SK-N-SH treated with all-trans-retinoic acid at 6 μM for 48 hours (cell line): Measurements from ENCODE around the gene C1orf159.
"Not testable (repeated sequence)": the region's sequence is repeated elsewhere in the genome, so short reads cannot be mapped to it uniquely, and the experiment has no call there.

Source experiments
- ATAC-seq: fragments of 200-7000 bp; cut with Tn5 transposase; 3 replicates; pipeline ENCODE4 v1.9.1; 2020; ENCODE audit warnings: mild to moderate bottlenecking, moderate library complexity
- ARNTL ChIP-seq: fragments of 450-650 bp; formaldehyde crosslinking; IDR thresholded peaks from 2 replicates; pipeline ENCODE4 v1.5.0; 2020; ENCODE audit warnings: low read depth, mild to moderate bottlenecking, moderate library complexity, borderline replicate concordance
- BACH2 ChIP-seq: fragments of 250-450 bp; sonication (Bioruptor Pico); IDR thresholded peaks from 2 replicates; pipeline ENCODE4 v1.9.0; 2021; ENCODE audit warnings: mild to moderate bottlenecking, borderline replicate concordance
- CSDC2 ChIP-seq: fragments of 250-450 bp; sonication (Bioruptor Pico); IDR thresholded peaks from 2 replicates; pipeline ENCODE4 v1.5.0; 2020; ENCODE audit warnings: mild to moderate bottlenecking, moderate library complexity
- CSRNP3 ChIP-seq: fragments of 250-450 bp; sonication (Bioruptor Pico); IDR thresholded peaks from 2 replicates; pipeline ENCODE4 v1.5.1; 2021; ENCODE audit warnings: mild to moderate bottlenecking, moderate library complexity
- ESRRG ChIP-seq: fragments of 250-450 bp; sonication (Bioruptor Pico); IDR thresholded peaks from 2 replicates; pipeline ENCODE4 v1.6.1; 2021; ENCODE audit warnings: mild to moderate bottlenecking
- GLIS3 ChIP-seq: fragments of 250-450 bp; sonication (Bioruptor Pico); IDR thresholded peaks from 2 replicates; pipeline ENCODE4 v1.5.0; 2020; ENCODE audit warnings: mild to moderate bottlenecking, moderate library complexity
- ISL1 ChIP-seq: fragments of 250-450 bp; sonication (Bioruptor Pico); IDR thresholded peaks from 2 replicates; pipeline ENCODE4 v2.1.2; 2022; ENCODE audit warnings: mild to moderate bottlenecking, moderate library complexity
- OSR1 ChIP-seq: fragments of 250-450 bp; sonication (Bioruptor Pico); IDR thresholded peaks from 2 replicates; pipeline ENCODE4 v1.8.0; 2022; ENCODE audit warnings: moderate library complexity, mild to moderate bottlenecking, inconsistent platforms
- PATZ1 ChIP-seq: fragments of 250-450 bp; sonication (Bioruptor Pico); IDR thresholded peaks from 2 replicates; pipeline ENCODE4 v1.8.0; 2020; ENCODE audit warnings: mild to moderate bottlenecking, moderate library complexity, borderline replicate concordance
- POU6F1 ChIP-seq: fragments of 250-450 bp; sonication (Bioruptor Pico); IDR thresholded peaks from 2 replicates; pipeline ENCODE4 v1.8.0; 2021; ENCODE audit warnings: low read depth, mild to moderate bottlenecking, moderate library complexity, borderline replicate concordance
- PPARA ChIP-seq: fragments of 250-450 bp; sonication (Bioruptor Pico); IDR thresholded peaks from 2 replicates; pipeline ENCODE4 v1.5.0; 2020; ENCODE audit warnings: mild to moderate bottlenecking, borderline replicate concordance
- RARB ChIP-seq: fragments of 250-450 bp; sonication (Bioruptor Pico); IDR thresholded peaks from 2 replicates; pipeline ENCODE4 v1.8.0; 2021; ENCODE audit warnings: mild to moderate bottlenecking, moderate library complexity
- SNAI2 ChIP-seq: fragments of 250-450 bp; sonication (Bioruptor Pico); IDR thresholded peaks from 2 replicates; pipeline ENCODE4 v1.5.0; 2020; ENCODE audit warnings: mild to moderate bottlenecking, moderate library complexity
- TCF4 ChIP-seq: fragments of 250-450 bp; sonication (Bioruptor Pico); IDR thresholded peaks from 2 replicates; pipeline ENCODE4 v1.8.0; 2021; ENCODE audit warnings: mild to moderate bottlenecking, moderate library complexity, borderline replicate concordance
- TOX ChIP-seq: fragments of 250-450 bp; sonication (Bioruptor Pico); IDR thresholded peaks from 2 replicates; pipeline ENCODE4 v1.8.0; 2021; ENCODE audit warnings: mild to moderate bottlenecking, moderate library complexity, borderline replicate concordance
- ZC3H10 ChIP-seq: fragments of 250-450 bp; sonication (Bioruptor Pico); IDR thresholded peaks from 2 replicates; pipeline ENCODE4 v1.5.1; 2021; ENCODE audit warnings: mild to moderate bottlenecking, moderate library complexity
- ZFP3 ChIP-seq: fragments of 250-450 bp; sonication (Bioruptor Pico); IDR thresholded peaks from 2 replicates; pipeline ENCODE4 v1.5.0; 2020; ENCODE audit warnings: mild to moderate bottlenecking, moderate library complexity
- ZFP30 ChIP-seq: fragments of 450-650 bp; formaldehyde crosslinking; IDR thresholded peaks from 2 replicates; pipeline ENCODE4 v1.5.0; 2022; ENCODE audit warnings: mild to moderate bottlenecking, moderate library complexity
- ZNF565 ChIP-seq: fragments of 450-650 bp; formaldehyde crosslinking; conservative IDR thresholded peaks from 2 replicates; pipeline ENCODE4 v1.5.0; 2020; ENCODE audit warnings: low read depth, mild to moderate bottlenecking, moderate library complexity
- ZNF70 ChIP-seq: fragments of 450-650 bp; formaldehyde crosslinking; IDR thresholded peaks from 2 replicates; pipeline ENCODE4 v1.5.0; 2020; ENCODE audit warnings: mild to moderate bottlenecking, moderate library complexity
- ZNF8 ChIP-seq: fragments of 450-650 bp; formaldehyde crosslinking; IDR thresholded peaks from 2 replicates; pipeline ENCODE4 v1.5.0; 2020; ENCODE audit warnings: mild to moderate bottlenecking, moderate library complexity
- TF ChIP-seq, protein P1 (sequence below): fragments of 250-450 bp; sonication (Bioruptor Pico); IDR thresholded peaks from 2 replicates; pipeline ENCODE4 v1.5.0; 2020; ENCODE audit warnings: mild to moderate bottlenecking, moderate library complexity
- TF ChIP-seq, protein P2 (sequence below): fragments of 250-450 bp; sonication (Bioruptor Pico); IDR thresholded peaks from 2 replicates; pipeline ENCODE4 v1.5.1; 2020; ENCODE audit warnings: low read depth, mild to moderate bottlenecking, moderate library complexity

C1orf159 gene

GRCh38 chr1:1144122-1144842, 28.4 kb upstream of the C1orf159 start:
- no peak; the same call in 2 of the 3 replicates for ATAC-seq
- TF ChIP-seq BACH2 (CRISPR knock-in tag): no peak
- TF ChIP-seq ZFP3 (CRISPR knock-in tag): no peak
- TF ChIP-seq ESRRG (CRISPR knock-in tag): no peak
- TF ChIP-seq CSRNP3 (CRISPR knock-in tag): no peak
- TF ChIP-seq ARNTL (CRISPR knock-in tag): no peak
- TF ChIP-seq SNAI2 (CRISPR knock-in tag): no peak
- TF ChIP-seq TOX (CRISPR knock-in tag): no peak
- no peak for TF ChIP-seq ISL1 (CRISPR knock-in tag)
- TF ChIP-seq, protein P1, sequence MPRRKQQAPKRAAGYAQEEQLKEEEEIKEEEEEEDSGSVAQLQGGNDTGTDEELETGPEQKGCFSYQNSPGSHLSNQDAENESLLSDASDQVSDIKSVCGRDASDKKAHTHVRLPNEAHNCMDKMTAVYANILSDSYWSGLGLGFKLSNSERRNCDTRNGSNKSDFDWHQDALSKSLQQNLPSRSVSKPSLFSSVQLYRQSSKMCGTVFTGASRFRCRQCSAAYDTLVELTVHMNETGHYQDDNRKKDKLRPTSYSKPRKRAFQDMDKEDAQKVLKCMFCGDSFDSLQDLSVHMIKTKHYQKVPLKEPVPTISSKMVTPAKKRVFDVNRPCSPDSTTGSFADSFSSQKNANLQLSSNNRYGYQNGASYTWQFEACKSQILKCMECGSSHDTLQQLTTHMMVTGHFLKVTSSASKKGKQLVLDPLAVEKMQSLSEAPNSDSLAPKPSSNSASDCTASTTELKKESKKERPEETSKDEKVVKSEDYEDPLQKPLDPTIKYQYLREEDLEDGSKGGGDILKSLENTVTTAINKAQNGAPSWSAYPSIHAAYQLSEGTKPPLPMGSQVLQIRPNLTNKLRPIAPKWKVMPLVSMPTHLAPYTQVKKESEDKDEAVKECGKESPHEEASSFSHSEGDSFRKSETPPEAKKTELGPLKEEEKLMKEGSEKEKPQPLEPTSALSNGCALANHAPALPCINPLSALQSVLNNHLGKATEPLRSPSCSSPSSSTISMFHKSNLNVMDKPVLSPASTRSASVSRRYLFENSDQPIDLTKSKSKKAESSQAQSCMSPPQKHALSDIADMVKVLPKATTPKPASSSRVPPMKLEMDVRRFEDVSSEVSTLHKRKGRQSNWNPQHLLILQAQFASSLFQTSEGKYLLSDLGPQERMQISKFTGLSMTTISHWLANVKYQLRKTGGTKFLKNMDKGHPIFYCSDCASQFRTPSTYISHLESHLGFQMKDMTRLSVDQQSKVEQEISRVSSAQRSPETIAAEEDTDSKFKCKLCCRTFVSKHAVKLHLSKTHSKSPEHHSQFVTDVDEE: no peak
- no peak for TF ChIP-seq TCF4 (CRISPR knock-in tag)
- TF ChIP-seq ZFP30 (CRISPR knock-in tag): no peak
- TF ChIP-seq CSDC2 (CRISPR knock-in tag): no peak
- no peak for TF ChIP-seq OSR1 (CRISPR knock-in tag)
- no peak for TF ChIP-seq ZC3H10 (CRISPR knock-in tag)
- TF ChIP-seq ZNF565 (CRISPR knock-in tag): no peak

GRCh38 chr1:1143636-1144035, 27.7 kb upstream of the C1orf159 start:
- no peak for ATAC-seq
- no peak for TF ChIP-seq RARB (CRISPR knock-in tag)

DNA sequence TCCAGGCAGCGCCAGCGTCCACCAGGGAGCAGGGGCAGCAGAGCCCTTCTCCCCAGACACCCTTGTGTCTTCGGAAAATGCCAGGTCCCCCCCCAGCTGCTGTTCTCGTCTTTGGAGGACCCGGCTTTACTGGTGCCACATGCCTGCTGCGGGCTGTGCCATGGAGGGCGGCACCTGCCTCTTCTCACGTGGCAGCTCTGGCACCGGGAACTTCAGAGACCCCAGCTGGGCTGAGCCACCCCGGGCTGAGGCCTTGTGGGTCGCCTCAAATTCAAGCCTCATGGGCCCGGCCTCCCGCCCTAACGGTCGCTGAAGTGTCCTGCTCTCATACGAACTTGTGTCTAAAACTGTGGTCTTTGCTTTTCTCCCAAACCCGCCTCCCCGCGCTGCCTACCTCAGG, 27.0 kb upstream of the C1orf159 start:
- no peak for ATAC-seq
- TF ChIP-seq BACH2 (CRISPR knock-in tag): no peak
- TF ChIP-seq CSRNP3 (CRISPR knock-in tag): no peak
- TF ChIP-seq ZFP3 (CRISPR knock-in tag): no peak
- no peak for TF ChIP-seq PPARA (CRISPR knock-in tag)
- no peak for TF ChIP-seq CSDC2 (CRISPR knock-in tag)
- TF ChIP-seq ZFP30 (CRISPR knock-in tag): no peak
- no peak for TF ChIP-seq OSR1 (CRISPR knock-in tag)
- no peak for TF ChIP-seq ZNF8 (CRISPR knock-in tag)
- no peak for TF ChIP-seq ISL1 (CRISPR knock-in tag)
- TF ChIP-seq, protein P1: no peak
- TF ChIP-seq TOX (CRISPR knock-in tag): no peak
- TF ChIP-seq PATZ1: no peak
- TF ChIP-seq TCF4 (CRISPR knock-in tag): no peak
- no peak for TF ChIP-seq ESRRG (CRISPR knock-in tag)
- no peak for TF ChIP-seq POU6F1 (CRISPR knock-in tag)
- no peak for TF ChIP-seq SNAI2 (CRISPR knock-in tag)
- TF ChIP-seq, protein P2, sequence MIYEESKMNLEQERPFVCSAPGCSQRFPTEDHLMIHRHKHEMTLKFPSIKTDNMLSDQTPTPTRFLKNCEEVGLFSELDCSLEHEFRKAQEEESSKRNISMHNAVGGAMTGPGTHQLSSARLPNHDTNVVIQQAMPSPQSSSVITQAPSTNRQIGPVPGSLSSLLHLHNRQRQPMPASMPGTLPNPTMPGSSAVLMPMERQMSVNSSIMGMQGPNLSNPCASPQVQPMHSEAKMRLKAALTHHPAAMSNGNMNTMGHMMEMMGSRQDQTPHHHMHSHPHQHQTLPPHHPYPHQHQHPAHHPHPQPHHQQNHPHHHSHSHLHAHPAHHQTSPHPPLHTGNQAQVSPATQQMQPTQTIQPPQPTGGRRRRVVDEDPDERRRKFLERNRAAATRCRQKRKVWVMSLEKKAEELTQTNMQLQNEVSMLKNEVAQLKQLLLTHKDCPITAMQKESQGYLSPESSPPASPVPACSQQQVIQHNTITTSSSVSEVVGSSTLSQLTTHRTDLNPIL (CRISPR knock-in tag): no peak
- no peak for TF ChIP-seq ZNF70 (CRISPR knock-in tag)
- no peak for TF ChIP-seq GLIS3 (CRISPR knock-in tag)
- TF ChIP-seq RARB (CRISPR knock-in tag): no peak
- TF ChIP-seq, all 23 proteins: peak for 0

DNA sequence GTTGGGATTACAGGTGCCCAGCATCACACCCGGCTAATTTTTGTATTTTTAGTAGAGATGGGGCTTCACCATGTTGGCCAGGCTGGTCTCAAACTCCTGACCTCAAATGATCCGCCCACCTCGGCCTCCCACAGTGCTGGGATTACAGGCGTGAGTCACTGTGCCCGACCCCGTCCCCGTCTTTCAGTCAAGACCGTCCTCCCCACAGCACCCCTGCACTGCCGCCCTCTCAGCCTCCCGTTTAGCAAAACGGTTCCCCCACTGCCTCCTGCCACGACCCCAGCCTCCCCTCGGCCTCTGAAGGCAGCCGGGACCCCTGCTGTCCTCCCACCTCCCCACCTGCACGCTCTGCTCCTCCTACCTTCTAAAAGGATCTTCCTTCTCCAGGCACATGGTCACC, 26.5 kb upstream of the C1orf159 start:
- ATAC-seq: not testable (repeated sequence)
